Testis (tissue), 3 donors: Measurements from ENCODE around the gene DKK3. TPM values are rescaled to one million over a fixed set of nuclear protein-coding genes. Genes with fewer than 3 reads are reported as not detected.

ENCODE experiments used
- DNase-seq: peaks from one replicate; pipeline ENCODE4 v3.0.0-alpha.2; 2019
- H3K27ac ChIP-seq, 2 donors: fragments of 200-600 bp; sonication (generic); one replicate each; pipeline ENCODE4 v1.5.1; 2019
- H3K27me3 ChIP-seq: fragments of 200-600 bp; sonication (generic); one replicate; pipeline ENCODE4 v1.5.1; 2019
- H3K36me3 ChIP-seq: fragments of 200-600 bp; sonication (generic); one replicate; pipeline ENCODE4 v1.5.1; 2017; ENCODE audit warnings: low read depth; ENCODE audit errors: missing control alignments
- H3K4me1 ChIP-seq: fragments of 200-600 bp; sonication (generic); one replicate; pipeline ENCODE4 v1.5.1; 2019
- H3K4me3 ChIP-seq, 2 donors: fragments of 200-600 bp; sonication (generic); one replicate each; pipeline ENCODE4 v1.5.1; 2017 to 2019
- H3K9me3 ChIP-seq: fragments of 200-600 bp; sonication (generic); one replicate; pipeline ENCODE4 v1.5.1; 2017
- CTCF ChIP-seq, 3 experiments: fragments of 450-650 bp in 2 of 3; fragments of 200-600 bp in 1 of 3; sonication (generic) in 1 of 3; IDR thresholded peaks; one replicate each; pipeline ENCODE4 v1.5.1; 2016 to 2019; ENCODE audit warnings: antibody characterized with exemption in 3 of 3, mild to moderate bottlenecking in 2 of 3, moderate library complexity in 1 of 3
- POLR2A ChIP-seq: fragments of 450-650 bp; IDR thresholded peaks from one replicate; pipeline ENCODE4 v1.6.1; 2017; ENCODE audit warnings: antibody characterized with exemption, mild to moderate bottlenecking, moderate library complexity
- WGBS, 2 donors: methylation state at CpG; one replicate each; pipeline ENCODE4 v1.1.5; 2018; 5-methylcytosine and 5-hydroxymethylcytosine counted together
- intact Hi-C: fragments of 100-400 bp; cut with DNase I; formaldehyde crosslinking; loops from one replicate; pipeline ENCODE4 v1.15.1; 2023; ENCODE audit warnings: low total_unique reads
- polyA plus RNA-seq: library from polyadenylated mRNA; stranded (reverse); fragments of 350-450 nt; fragmentation: Illumina TruSeq; extraction: RNeasy Lipid Tissue Mini Kit (QIAGEN cat#74804); gene quantifications from one replicate; pipeline ENCODE4 v1.2.3, GENCODE V29; 2014; ENCODE audit warnings: low read depth, low replicate concordance; ENCODE audit not compliant: insufficient read depth
- total RNA-seq, 2 donors: library from RNA; depleted of rRNA; stranded (reverse); fragments of >200 nt; gene quantifications; one replicate each; pipeline ENCODE4 v1.2.3, GENCODE V29; 2016

Gene DKK3
- total and polyA plus RNA-seq, 3 donors from 2014 or later, result 185 to 392 (median 236) TPM

DNA sequence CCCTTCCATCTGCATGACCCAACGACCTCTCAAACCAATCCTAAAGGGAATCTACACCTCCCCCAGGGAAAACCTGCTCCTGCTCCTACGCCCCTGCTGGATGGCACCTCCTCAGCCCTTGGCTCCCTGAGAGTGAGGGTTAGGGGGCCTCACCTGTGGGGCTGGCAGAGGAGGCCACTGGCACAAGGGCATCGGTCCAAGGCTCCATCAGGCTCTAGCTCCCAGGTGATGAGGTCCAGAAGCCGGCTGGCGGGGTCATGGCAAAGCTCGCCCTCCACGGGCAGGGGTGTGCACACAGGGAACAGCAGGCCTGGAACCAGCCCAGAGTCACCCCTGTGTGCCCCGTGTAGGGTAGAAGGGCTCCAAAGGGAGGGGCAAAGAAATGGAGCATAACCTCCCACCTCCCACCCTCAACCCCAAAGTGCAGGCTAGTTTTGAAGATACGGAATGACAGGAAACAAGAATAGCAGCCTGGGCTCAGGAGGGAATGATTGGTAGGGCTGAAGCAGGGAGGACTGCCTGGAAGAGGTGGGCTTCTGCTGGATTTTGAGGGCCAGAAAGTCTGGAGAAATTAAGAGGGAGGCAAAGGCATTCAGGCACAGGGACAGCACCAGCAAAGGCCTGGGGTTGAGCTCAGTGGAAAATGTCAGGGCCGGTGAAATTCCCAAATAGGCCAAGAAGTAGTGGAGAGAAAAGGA, 42.6 kb downstream of the DKK3 start:
- H3K4me1 ChIP-seq, result peaks cover 5% of the 10 kb centered on the region
- no peak for DNase-seq
- intact Hi-C loops, result no loop called here

DNA sequence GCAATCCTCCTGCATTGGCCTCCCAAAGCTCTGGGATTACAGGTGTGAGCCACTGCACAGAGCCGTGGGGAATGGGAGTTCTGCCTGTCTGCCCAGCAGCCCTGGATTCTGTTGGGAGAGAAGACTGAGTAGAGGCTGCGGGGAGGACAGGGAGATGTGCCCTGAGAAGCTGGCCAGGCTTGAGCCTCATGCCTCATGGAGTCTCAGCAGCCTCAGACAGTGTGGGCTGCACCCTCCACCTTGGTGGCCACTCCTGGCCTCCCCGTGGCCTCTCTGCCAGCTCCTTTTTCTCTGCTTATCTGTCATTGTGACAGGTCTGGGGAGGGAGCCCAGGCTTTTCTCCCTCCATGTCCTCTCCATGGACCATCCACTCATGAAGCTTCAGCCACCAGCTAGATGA, 43.2 kb downstream of the DKK3 start:
- peaks cover 5% of the 10 kb centered on the region for H3K4me1 ChIP-seq

More for the DNA sequence above, 42.6 kb downstream of the DKK3 start:
- Histone ChIP-seq H3K27ac (no peak overlapping the region), H3K4me3 (no peak overlapping the region), H3K9me3 (no peaks in the 10 kb centered on the region), H3K36me3 (no peaks in the 10 kb centered on the region), H3K27me3 (no peaks in the 10 kb centered on the region)
- 76 to 89% methylated on average over 4 to 10 of the region's 10 CpGs for WGBS, 2 donors
- TF ChIP-seq CTCF (IDR thresholded peaks at IDR 0.05) (no peak), POLR2A (no peak)

GRCh38 chr11:11964774-11965150, 43.7 kb downstream of the DKK3 start:
- no peak overlapping the region for H3K27ac ChIP-seq
- WGBS, 2 donors, result 87 to 96% methylated on average over 4 to 5 of the region's 5 CpGs
- TF ChIP-seq CTCF (IDR thresholded peaks at IDR 0.05), result no peak
- no peak for TF ChIP-seq POLR2A
- H3K36me3 ChIP-seq, result no peaks in the 10 kb centered on the region
- H3K27me3 ChIP-seq, result no peaks in the 10 kb centered on the region
- no peak overlapping the region for H3K4me3 ChIP-seq
- intact Hi-C loops, result no loop called here
- peaks cover 5% of the 10 kb centered on the region for H3K4me1 ChIP-seq
- no peaks in the 10 kb centered on the region for H3K9me3 ChIP-seq
- no peak for DNase-seq

More for the DNA sequence above, 43.2 kb downstream of the DKK3 start:
- intact Hi-C loops, result no loop called here
- H3K36me3 ChIP-seq, result no peaks in the 10 kb centered on the region
- TF ChIP-seq CTCF (IDR thresholded peaks at IDR 0.05) (no peak), POLR2A (no peak)
- no peaks in the 10 kb centered on the region for H3K27me3 ChIP-seq
- H3K4me3 ChIP-seq, result no peak overlapping the region
- no peaks in the 10 kb centered on the region for H3K9me3 ChIP-seq
- 86% methylated on average over 1 to 3 of the region's 3 CpGs for WGBS, 2 donors
- no peak for DNase-seq
- no peak overlapping the region for H3K27ac ChIP-seq

GRCh38 chr11:11963842-11964773, 44.3 kb downstream of the DKK3 start:
- H3K27me3 ChIP-seq, result no peaks in the 10 kb centered on the region
- intact Hi-C loops, result no loop called here
- no peak for TF ChIP-seq CTCF (IDR thresholded peaks at IDR 0.05)
- TF ChIP-seq POLR2A, result no peak
- 74 to 84% methylated on average over 14 to 15 of the region's 15 CpGs for WGBS, 2 donors
- H3K4me3 ChIP-seq, result no peak overlapping the region
- H3K4me1 ChIP-seq, result peaks cover 5% of the 10 kb centered on the region
- DNase-seq, result no peak
- no peak overlapping the region for H3K27ac ChIP-seq
- H3K9me3 ChIP-seq, result no peaks in the 10 kb centered on the region
- no peaks in the 10 kb centered on the region for H3K36me3 ChIP-seq
